ENCODE results near the gene MMP19.

DNA sequence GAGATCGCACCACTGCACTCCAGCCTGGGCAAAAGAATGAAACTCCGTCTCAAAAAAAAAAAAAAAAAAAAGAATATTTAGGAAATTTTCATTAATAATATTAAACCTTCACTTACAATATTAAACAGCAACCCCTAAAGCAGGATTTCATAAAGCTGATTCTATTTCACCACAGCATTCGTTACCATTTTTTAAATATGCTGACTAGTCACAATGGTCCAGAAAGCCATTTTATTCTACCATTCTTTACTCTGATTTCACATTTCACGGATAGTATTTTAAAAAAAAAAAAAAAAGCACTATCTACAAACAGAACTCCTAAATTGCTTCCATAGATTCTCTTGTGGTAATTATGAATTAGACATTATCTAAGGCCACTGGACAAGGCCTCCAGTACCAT lies 52.8 kb downstream of the MMP19 start:
- no peak for TF ChIP-seq GATA2 (IDR thresholded peaks at IDR 0.05; ENCODE audit: low read depth, low read length)
- no peak for TF ChIP-seq GATA3 (IDR thresholded peaks at IDR 0.05; ENCODE audit: low read depth, low read length)
